HG03469 (cell line): ENCODE measurements around the gene NSFL1C.

Source experiments
- ATAC-seq: cut with Tn5 transposase; IDR thresholded peaks from one replicate; pipeline ENCODE4 v1.9.1; 2021; ENCODE audit warnings: mild to moderate bottlenecking, moderate library complexity, moderate number of reproducible peaks; ENCODE audit not compliant: unreplicated experiment

Gene NSFL1C

DNA sequence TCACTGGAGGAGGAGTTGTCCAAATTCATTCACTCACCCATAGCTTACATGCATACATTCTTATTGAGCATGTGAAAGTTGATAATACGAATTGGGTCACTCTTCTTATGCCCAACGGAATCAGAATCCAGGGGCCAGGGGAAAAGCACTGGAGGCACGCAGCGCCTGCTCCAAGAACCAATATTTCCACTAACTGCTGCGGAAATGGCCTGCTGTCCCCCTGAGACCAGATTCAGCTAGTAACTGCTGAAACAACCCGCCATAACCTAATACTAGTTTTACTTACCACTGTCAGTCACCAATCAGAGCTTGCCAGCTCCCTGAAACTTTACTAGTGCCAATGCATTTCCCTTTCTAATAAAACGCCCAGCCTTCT, 73.2 kb downstream of the NSFL1C start:
- no peak for ATAC-seq

DNA sequence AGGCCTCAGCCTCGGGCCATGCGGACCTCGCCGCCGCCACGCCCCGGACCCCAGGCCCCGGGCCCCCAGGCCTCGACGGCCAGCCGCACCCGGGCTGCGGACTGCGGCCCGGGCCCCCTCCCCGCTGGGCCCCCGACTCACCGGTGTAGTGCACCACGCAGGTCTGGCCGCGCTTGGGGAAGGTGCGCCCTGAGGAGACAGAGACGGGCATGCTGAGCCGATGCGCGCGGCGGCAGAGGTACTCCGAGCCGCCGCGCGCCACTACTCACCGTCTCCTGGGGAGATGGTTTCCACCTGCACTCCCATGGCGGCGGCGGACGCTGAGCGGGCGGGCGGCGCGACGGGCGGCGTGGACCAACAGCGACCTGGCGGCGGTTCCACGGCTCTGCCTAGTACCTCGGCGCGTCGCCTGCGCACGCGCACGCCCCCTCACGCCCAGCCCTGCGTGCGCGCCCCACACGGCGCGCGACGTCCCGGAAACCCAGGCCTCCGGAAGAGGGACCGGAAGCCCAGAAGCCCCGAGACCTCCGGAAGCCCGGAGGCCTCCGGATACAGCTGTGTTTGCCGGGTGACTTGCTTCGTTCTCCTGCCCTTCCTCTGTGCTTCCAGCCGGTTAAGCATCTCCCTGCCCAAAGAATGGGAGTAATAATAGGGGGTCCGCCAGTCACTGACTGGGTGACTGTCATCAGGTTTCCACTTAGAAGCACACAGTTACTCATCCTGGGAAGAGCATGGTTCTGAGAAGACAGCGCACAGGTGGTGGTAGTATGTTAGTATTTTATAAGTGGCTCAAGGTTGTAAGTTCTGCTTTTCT, 73.7 kb downstream of the NSFL1C start, which contains the start of gene FKBP1A:
TSS of gene FKBP1A (minus strand) at position 362 of the 814 bp plus-strand sequence. CDS start at position 306, 56 bp downstream.
- ATAC-seq, result peak; percentile 79

DNA sequence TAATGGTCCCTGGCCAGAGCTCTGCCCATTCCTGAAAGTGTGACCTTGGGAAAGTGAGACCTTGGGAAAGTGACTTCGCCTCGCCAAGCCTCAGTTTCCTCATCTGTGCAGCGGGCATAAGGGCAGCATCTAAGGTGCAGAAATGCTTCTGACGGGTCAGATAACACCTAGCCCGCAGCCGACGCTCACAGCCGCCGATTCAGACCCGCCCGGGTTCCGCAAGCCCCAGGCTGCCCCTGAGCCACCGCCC, 74.3 kb downstream of the NSFL1C start:
- ATAC-seq, result no peak
